Fibroblast of villous mesenchyme (primary cell): ENCODE measurements around the gene IL2RA. TPM values are rescaled to one million over a fixed set of nuclear protein-coding genes. Genes with fewer than 3 reads are reported as not detected.
"Not testable (repeated sequence)": the region's sequence is repeated elsewhere in the genome, so short reads cannot be mapped to it uniquely, and the experiment has no call there.

Experiments
- DNase-seq: peaks from one replicate; pipeline ENCODE4 v3.0.0-alpha.2; 2010; ENCODE audit warnings: low read depth
- H3K4me3 ChIP-seq: 2 replicates; pipeline ENCODE4 v1.5.1; 2011; ENCODE audit warnings: low read depth, mild to moderate bottlenecking, low read length
- CTCF ChIP-seq: IDR thresholded peaks from 2 replicates; pipeline ENCODE4 v1.5.1; 2012; ENCODE audit warnings: low read depth, mild to moderate bottlenecking, low read length; ENCODE audit not compliant: insufficient read depth
- total RNA-seq: library from RNA; depleted of rRNA; stranded (reverse); fragments of >200 nt; gene quantifications from 2 replicates; pipeline ENCODE4 v1.2.3, GENCODE V29; 2012

Gene IL2RA
- under 0.01 TPM in 1 of 2 replicates, not detected in the other for total RNA-seq

- TF ChIP-seq CTCF = no peak
- no peak for DNase-seq
- H3K4me3 ChIP-seq = no peak within 1 kb of the TSS
Measured at GRCh38 chr10:6062101-6062771, at the start of gene IL2RA. Gene IL2RA (minus strand): TSS chr10:6062367. CDS start chr10:6062151, 216 bp downstream.

- no peak for DNase-seq
- TF ChIP-seq CTCF = no peak
- H3K4me3 ChIP-seq = no peak overlapping the region
Measured at GRCh38 chr10:6110136-6110535, 48.0 kb upstream of the IL2RA start.

- no peak for DNase-seq
- H3K4me3 ChIP-seq = no peak overlapping the region
- TF ChIP-seq CTCF = no peak
Measured at GRCh38 chr10:6109444-6109775, 47.2 kb upstream of the IL2RA start.

DNA sequence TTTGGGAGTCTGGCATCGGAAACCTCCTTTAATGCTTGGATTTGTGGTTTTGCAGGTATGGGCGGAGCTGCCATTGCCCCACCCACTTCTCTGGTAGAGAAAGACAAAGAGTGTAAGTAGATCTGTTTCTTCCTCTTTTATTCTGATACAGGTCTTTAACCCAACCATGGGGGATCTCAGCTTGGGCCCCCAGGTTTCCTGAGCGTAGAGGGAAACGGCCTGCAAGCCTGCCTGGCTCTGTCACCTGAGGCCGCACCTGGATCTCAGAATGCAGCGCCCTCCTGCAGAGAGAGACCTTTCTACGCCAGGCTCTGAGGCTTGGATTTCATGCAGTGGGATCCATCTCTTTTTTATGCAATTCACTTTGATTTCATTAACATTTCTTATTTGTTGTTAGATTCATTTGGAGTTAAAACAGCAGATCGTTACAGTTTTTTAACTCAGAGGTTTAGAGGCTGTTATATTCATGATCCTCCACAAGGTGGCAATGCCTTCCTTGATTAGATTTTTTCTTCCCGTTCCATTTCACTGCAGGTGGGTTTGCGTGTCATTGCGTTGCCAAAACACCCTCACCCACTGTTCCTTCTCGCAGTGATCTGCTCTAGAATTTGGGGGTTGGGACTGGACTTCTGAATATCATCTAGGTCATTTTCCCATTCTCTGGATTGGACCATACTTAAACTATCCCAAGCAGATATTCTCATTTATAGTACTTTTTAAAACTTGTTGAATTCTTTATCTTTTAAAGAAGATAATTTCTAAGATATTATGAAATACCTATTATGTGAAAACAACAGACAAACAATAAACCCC is 46.7 kb upstream of the IL2RA start:
- peak; percentile 61 for DNase-seq
- no peak overlapping the region for H3K4me3 ChIP-seq
- TF ChIP-seq CTCF = peak; percentile 64

GRCh38 chr10:6108072-6108471 is 45.9 kb upstream of the IL2RA start:
- TF ChIP-seq CTCF = no peak
- DNase-seq = no peak
- H3K4me3 ChIP-seq = no peak overlapping the region

GRCh38 chr10:6107616-6108015 is 45.4 kb upstream of the IL2RA start:
- DNase-seq, H3K4me3 ChIP-seq: not testable (repeated sequence)

DNA sequence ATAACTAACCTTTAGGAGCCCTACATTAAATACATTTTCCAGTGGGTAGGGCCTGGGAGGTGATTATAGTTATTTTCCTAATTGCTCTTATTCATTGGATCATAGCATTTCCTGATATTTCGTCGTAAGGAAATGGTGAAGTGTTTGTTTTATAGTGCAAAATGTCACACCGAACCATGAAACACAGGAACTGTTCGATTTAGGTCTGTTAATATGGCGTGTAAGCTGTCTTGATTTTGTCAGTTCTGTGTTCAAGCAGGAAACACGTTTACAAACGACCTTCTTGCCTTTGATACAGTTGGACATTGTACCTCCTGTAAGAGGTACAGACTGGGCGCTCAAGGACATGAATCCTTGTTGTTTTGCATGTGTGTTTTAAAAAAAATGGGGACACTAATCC is 41.4 kb upstream of the IL2RA start:
- TF ChIP-seq CTCF = no peak
- DNase-seq = no peak
- no peak overlapping the region for H3K4me3 ChIP-seq
